ENCODE data around the gene TAF1A.
A peak's percentile ranks its signal among the peaks of the same experiment; 100 is the strongest.

The TAF1A gene

GRCh38 chr1:222529916-222530315 is 59.8 kb downstream of the TAF1A start:
- DNase-seq = no peak

- DNase-seq = no peak
Observed at GRCh38 chr1:222529181-222529580, 60.6 kb downstream of the TAF1A start.

- peak; percentile 57 for DNase-seq
Observed at GRCh38 chr1:222525951-222526350, 63.8 kb downstream of the TAF1A start.

GRCh38 chr1:222523852-222524251 is 65.9 kb downstream of the TAF1A start:
- DNase-seq = no peak

- no peak for DNase-seq
Observed at GRCh38 chr1:222522105-222522915, 67.4 kb downstream of the TAF1A start.

- no peak for DNase-seq
Observed at GRCh38 chr1:222521299-222522104, 68.2 kb downstream of the TAF1A start.
